ENCODE measurements around the gene SIM1.

DNA sequence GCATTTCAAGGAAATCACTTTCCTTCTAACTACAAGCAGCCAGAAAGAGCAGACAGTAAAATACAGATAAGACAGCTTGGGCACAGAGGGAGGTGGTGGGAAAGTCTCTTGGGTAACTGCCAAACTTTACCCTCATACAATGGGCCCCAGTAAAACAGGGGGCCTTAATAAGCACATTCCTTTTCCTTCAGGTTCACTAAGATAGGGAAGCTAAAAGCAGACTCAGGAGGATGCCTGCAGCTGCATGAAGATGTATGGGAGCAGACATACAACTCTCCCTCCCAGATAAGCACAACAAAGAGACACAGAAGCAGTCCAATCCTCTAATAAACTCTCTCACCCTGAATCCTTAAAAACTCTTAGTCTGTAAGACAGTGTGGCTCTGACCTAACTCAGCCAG, 49.0 kb downstream of the SIM1 start:
- TF ChIP-seq POLR2A (IDR thresholded peaks at IDR 0.05; ENCODE audit: low read length), result no peak
- TF ChIP-seq GATA1 (IDR thresholded peaks at IDR 0.05; ENCODE audit: low read depth, low read length), result no peak

Measured in erythroblast (primary cell).